HG03135 (cell line): ENCODE data around the gene HPN.
"Not testable (repeated sequence)": the region's sequence is repeated elsewhere in the genome, so short reads cannot be mapped to it uniquely, and the experiment has no call there.

ENCODE experiments used
- ATAC-seq: cut with Tn5 transposase; IDR thresholded peaks from one replicate; pipeline ENCODE4 v1.9.1; 2021; ENCODE audit warnings: mild to moderate bottlenecking, moderate library complexity; ENCODE audit not compliant: unreplicated experiment

The HPN gene

DNA sequence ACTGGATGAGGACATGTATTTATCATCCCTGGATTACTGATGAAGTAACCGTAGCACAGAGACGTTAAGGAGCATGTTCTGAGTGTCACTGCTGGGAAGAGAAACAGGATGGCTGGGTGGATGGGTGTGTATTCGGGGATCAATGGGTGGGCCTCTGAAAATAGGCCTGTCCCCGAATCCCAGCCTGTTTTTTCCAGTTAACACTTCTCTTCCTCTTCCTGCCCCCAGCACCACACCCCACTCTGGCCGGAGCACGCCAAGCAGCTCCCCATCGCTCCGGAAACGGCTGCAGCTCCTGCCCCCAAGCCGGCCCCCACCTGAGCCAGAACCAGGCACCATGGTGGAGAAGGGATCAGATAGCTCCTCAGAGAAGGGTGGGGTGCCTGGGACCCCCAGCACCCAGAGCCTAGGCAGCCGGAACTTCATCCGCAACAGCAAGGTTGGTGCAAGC is 32.6 kb upstream of the HPN start:
- ATAC-seq = no peak

DNA sequence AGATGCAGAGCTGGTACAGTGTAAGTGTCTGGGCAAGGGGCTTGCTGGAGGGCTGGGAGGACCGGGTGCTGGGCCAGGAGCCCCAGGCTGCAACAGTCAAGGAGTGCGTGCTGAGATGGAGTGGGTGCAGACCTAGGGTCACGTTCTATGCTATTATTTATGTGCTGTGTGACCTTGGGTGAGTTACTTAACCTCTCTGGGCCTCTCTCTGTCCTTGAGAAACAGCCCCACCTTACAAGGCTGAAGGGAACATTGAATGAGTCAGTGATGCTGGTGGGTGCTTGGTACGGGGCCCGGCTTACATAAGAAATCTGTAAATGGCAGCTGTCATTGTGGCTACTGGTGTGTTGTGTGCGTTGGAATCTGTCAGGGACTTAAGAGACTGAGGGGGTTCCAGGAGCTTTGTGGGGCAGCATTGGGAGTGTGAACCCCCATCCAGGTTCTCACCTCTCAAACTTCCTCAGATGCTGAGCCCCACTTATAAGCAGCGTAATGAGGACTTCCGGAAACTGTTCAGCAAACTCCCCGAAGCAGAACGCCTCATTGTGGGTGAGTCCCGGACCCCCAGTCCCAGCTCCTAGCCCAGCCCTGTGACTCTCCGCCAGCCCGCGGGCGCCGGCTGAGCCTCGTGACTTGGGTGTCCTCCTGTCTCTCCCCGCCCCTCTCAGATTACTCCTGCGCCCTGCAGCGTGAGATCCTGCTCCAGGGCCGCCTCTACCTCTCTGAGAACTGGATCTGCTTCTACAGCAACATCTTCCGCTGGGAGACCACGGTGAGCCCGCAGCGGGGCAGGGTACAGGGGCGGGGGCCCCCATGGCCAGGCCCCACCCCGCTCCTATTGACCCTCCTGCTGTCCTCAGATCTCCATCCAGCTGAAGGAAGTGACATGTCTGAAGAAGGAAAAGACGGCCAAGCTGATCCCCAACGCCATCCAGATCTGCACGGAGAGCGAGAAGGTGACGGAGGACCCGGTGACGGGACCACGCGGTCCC is 31.8 kb upstream of the HPN start:
- ATAC-seq = no peak

DNA sequence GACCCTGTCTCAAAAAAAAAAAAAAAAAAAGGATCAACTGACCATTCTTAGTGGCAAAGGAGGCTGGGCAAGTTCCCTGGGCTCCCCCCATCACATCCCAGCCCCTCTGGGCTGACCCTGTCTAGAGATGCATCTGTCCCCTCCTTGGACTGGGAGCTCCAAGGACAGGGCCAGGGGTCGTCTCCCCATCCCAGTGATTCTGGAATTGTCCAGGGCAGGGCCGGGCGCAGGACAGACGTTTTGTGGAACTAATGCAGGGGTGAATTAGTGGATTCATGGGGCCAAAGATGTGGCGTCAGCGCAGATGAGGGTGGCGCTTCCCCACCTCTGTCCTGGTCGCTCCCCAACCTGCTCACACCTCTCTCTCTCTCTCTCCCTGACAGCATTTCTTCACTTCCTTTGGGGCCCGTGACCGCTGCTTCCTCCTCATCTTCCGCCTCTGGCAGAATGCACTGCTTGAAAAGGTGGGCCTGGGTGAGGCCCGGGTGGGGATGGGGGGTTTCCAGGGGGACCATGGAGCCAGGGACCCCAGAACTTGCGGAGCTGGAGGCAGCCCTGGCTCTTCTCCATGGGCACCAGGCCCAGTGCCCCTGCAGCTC is 30.3 kb upstream of the HPN start:
- no peak for ATAC-seq

DNA sequence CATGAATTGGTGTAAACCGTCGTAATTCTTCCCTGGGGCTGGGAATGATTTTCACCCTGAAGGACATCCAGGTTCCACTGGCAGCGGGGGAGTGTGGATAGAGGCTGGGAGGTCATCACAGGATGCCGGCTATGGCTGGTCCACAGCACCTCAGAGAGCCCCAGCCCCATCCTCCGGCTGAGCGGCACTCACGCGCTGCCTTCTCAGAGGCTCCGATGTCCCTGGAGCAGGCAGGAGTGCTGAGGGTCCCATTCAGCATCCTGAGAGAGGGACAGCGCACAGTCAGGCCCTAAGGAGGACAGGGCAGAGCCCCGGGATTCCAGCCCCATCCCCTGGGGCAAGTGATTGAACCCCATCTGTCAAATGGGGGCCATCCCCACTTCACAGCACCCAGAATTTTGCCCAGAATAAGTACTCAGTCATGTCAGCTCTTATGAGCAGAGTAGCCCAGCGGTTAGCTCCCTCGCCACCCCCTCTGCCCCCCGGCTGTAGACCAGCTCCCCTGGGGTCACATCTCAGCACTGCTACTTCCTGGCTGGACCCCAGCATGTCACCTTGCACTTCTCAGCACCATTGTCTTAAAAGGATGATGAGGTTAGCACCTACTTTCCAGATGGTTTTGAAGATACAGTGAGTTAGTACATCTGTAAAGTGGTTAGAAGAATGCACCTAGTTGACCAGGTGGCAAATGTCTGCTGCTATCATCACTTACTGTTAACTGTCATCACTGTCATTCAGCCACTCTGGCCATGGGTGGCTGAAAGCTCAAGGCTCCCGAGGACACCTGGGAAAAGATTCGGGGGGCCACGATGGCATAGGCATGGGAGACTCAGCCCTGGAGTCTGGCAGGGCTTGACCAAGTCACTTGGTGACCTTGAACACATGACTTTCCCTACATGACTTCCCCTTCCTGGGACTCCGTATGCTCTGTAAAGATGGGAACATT is 29.5 kb upstream of the HPN start:
- no peak for ATAC-seq

DNA sequence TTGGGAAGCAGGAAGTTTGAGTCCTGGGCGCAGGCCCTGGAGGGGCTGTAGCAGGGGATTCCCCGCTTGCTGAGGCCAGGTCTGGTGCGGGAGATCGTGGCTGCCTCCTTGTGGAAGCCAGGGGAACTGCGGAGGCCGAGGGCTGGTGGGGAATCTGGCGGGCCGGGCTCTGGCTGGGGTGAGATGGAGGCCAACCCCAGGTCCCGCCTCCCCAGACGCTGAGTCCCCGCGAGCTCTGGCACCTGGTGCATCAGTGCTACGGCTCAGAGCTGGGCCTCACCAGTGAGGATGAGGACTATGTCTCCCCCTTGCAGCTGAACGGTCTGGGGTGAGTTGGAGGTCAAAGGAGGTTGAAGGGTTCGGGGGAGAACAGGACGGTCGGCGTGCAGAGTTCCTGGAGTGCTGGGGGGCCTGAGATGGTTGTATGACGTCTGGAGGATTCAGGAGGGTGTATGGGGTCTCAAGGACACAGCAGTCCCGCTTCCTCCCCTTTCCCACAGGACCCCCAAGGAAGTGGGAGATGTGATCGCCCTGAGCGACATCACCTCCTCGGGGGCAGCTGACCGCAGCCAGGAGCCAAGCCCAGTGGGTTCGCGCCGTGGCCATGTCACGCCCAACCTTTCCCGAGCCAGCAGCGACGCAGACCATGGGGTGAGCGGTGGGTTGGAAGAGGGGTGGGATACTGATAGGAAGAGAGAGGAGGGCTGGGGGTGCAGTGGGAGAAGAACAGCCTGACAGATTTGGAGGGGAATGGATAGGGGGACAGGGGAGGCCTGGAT is 28.3 kb upstream of the HPN start:
- ATAC-seq = peak; percentile 57

DNA sequence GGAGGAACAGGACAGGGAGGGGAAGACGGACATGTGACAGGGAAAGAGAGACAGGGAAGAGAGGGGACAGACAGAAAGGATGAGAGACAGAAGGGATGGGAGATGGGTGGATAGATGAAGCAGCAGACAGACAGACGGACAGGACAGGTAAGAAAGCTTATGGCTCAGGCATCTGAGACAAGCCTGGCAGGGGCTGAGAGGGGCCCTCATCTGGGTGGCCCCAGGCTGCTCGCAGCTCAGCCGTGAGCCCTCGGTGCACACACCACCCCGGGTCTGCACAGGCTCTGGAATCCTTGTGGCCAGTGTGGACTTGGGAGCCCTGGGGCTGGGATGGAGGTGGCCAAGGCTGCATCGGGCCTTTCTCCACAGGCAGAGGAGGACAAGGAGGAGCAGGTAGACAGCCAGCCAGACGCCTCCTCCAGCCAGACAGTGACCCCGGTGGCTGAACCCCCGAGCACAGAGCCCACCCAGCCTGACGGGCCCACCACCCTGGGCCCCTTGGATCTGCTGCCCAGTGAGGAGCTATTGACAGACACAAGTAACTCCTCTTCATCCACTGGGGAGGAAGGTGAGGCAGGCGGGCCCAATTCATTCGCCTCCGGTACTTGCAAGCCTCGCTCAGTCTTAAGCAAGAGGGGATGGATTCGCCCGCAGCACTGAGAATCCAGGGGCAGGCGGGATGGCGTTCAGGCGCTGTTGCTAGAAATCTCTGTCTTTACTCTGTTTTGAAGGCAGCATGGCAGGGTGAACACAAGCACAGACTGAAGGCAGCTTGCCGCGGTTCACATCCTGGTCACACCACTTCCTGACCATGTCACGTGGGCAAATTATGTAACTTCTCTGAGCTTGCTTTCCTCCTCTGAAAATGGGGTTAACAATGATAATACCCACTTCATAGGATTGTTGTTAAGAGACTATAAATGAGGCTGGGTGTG is 27.4 kb upstream of the HPN start:
- no peak for ATAC-seq

DNA sequence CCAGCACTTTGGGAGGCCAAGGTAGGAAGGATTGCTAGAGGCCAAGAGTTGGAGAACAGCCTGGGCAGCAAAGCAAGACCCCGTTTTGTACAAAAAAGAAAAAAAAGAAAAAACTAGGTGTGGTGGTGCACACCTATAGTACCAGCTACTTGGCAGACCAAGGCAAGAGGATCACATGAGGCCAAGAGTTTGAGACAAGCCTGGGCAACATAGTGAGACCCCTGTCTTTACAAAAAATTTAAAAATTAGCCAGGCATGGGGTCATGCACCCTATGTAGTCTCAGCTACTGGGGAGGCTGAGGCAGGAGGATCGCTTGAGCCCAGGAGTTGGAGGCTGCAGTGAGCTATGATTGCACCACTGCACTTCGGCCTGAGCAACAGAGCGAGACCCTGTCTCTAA is 26.7 kb upstream of the HPN start:
- ATAC-seq = not testable (repeated sequence)

DNA sequence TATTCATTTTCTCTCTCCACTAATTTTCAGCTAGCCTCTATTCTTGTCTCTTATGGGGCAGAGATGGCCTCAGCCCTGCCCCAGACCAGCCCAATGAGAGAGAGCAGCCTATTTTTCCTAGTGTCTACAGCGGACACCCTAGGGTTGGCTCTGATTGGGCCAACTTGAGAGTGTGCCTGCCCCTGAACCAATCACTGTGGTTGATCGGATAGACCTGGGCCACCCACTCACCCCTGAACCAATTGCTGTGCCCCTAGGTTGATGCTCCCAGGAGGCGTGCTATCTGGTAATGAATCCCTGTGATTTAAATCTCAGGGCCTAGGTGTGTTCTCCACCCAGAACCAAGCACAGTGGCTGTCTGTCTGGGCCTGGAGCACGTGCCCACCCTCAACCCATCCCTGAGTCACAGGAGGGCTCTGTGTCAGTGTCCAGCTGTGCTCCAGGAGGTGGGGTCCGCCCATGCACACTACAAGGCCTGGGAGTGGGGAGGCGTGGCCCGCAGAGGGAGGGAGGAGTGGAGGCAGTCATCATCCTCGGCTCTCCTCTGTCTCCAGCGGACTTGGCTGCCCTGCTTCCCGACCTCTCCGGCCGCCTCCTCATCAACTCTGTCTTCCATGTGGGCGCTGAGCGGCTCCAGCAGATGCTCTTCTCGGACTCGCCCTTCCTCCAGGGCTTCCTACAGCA is 26.1 kb upstream of the HPN start:
- no peak for ATAC-seq

DNA sequence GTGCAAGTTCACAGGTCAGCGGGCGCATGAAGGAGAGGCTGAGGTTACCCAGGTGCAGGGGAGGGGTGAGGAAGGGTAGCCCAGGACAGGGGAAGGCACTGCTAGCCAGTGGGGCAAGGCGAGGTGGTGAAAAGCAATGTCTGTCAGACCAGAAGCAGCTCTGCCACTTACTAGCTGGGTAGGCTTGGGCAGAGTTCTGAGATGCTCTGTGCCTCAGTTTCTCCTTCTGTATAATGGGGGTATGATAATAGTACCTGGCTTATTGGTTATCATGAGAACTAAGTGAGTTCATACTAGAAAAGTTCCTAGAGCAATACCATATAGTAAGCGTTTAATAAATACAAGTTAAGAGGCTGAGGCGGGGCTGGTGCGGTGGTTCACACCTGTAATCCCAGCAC is 25.6 kb upstream of the HPN start:
- ATAC-seq = no peak

DNA sequence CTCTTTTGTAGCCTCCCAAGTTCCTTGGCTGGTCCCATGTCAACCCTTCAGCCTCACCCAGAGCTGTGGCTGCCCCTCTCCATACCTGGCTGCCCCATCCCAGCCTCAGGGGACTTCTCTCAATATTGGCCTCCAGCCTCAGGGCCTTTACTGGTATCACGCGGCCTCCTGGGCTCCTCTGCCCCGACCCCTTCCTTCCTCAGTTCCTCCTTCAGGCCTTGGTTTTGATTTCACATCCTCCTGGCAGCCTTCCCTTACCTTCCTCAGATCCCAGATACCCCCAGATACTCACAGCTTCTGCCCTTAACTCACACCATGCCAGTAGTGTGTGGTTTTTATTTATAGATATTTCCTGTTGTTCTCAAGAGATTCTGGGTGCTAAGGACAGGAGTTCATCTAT is 24.0 kb upstream of the HPN start:
- no peak for ATAC-seq

DNA sequence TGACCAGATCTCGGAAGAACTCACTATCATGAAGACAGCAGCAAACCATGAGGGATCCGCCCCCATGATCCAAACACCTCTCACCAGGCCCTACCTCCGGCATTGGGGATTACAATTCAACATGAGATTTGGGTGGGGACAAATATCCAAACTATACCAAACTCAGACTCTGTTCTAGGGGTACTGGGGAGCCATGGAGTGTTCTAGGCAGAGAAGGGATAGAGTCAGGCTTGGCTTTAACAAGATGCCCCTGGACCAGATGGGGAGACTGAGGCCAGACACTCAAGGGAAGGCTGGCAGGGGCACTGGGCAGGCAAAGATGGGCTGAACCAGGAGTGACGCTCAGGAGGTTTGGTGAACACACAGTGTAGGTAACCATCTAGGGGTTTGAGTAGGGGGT is 23.1 kb upstream of the HPN start:
- no peak for ATAC-seq

DNA sequence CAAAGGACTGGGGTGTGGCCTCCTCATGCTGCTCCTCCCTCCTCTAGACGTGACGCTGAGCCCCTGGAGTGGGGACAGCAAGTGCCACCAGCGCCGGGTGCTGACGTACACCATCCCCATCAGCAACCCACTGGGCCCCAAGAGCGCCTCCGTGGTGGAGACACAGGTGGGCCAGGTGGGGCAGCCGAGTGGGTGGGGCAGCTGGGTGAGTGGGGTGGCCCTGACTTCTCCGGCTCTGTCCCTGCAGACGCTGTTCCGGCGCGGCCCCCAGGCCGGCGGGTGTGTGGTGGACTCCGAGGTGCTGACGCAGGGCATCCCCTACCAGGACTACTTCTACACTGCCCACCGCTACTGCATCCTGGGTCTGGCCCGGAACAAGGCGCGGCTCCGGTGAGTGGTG is 22.4 kb upstream of the HPN start:
- no peak for ATAC-seq

DNA sequence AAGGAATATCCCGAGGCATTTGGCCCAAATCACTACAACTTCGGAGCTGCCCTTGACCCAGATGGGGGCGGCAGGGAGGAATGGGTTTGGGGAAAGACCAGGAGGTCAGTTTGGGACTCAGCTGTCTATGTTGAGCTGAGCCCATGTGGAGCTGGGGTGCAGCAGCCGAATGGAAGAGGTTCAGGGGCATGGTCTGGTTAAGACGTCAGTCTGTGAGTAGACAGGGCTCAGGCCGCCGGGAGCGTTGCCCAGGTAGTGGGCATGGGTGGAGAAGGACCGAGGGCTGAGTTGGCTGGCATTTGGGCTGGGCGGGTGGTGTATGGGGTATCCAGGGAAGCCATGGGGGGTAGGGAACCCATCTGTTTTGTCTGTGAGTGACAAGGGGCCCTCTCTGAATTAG is 20.5 kb upstream of the HPN start:
- ATAC-seq = no peak

DNA sequence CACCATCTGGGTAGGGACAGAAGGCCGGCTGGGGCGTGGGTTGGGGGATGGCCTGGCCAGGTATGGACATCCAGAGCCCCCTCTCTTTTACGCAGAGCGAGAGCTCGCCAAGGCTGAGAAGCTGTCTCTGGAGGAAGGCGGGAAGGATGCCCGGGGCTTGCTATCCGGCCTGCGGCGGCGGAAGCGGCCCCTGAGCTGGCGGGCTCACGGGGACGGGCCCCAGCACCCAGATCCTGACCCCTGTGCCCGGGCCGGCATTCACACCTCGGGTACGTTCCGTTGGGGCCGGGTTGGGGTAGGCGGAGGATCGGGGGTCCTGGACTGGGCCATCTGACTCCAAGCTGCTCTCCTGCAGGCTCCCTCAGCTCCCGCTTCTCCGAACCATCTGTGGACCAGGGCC is 19.9 kb upstream of the HPN start:
- ATAC-seq = no peak

DNA sequence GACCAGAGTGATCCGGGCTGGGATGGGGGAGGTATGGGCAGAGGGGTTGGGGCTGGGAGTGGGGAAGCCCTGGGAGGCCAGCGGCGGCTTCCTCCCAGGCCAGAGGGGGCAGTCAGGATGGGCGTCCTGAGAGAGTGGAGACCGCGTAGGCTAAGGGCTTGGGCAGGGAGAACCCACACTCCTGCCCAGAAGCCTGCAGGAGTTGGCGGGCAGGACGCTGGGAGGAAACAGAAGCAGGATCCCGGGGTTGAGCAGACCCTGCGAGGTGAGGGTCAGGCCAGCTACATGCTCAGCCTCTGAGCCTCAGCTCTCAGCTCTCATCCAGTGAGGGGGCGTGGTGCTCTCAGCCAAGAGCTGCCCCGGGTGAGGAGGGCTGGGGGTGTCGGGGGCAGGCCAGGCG is 19.1 kb upstream of the HPN start:
- no peak for ATAC-seq

DNA sequence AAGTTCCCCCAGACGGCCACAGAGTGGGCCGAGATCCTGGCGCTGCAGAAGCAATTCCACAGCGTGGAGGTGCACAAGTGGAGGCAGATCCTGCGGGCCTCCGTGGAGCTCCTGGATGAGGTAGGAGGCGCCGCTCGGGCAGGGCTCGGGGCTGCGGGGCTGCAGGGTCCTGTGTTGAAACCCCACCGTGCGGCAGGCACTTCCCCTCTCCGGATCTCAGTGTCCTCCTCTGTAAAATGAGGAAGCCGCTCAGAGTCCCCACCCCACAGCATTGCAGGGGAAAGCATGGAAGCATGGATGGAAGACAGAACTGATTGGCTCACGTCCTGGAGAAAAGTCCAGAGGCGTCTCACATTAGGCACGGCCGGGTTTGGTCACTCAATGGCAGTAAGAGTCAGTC is 18.1 kb upstream of the HPN start:
- ATAC-seq = no peak

DNA sequence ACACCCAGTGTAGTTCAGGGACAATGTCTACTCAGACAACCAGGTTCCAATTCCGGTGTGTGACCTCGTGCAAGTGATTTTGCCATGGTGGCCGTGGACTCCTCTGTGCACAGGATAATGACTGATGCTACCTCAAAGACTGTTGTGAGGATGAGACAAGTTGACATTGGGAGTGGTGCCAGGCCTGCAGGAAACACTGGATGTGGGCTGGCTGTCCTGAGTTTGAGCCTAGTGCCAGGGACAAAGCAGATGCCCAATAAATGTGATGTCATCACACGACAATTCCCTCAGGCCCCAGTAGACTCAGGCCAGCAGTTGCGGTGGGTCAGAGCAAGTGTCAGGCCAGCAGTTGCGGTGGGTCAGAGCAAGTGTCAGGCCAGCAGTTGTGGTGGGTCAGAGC is 17.4 kb upstream of the HPN start:
- no peak for ATAC-seq

DNA sequence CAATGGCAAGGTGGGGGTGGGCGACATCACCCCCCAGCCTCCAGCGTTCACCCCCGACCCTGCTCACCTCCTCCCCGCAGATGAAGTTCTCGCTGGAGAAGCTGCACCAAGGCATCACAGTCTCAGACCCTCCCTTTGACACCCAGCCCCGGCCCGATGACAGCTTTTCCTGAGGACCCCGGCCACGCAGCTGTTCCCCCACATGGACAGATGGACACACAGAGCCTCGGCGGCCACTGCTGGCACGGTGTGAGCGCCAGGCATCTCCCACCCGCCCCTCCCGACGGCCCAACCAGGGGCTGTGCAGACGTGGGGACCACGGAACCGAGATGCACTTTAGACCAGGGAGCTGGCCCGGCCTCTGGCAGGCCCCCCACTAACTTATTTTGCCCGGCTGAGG is 15.6 kb upstream of the HPN start:
- no peak for ATAC-seq

DNA sequence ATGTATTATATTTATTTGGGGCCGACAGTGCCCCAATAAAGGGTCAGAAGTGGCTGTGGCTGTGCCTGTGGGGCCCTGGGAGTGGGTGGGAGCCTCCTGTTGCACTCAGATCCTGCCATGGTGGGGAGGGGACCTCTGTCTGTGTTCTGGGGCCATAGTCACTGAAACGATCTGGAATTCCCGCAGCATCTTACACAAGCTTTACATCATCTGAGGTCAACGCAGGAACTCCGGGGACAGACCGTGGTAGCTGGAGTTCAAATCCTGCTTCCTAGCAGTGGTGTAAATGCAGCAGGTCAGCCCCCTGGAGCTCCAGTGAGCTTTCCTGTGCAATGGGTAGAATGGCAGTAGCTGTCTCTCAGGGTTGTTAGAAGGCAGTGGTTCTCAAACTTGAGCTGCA is 15.1 kb upstream of the HPN start:
- no peak for ATAC-seq
